Body of pancreas (tissue), 4 donors: ENCODE results near the gene CWC22. TPM values are rescaled to one million over a fixed set of nuclear protein-coding genes. Genes with fewer than 3 reads are reported as not detected.
A peak's percentile ranks its signal among the peaks of the same experiment; 100 is the strongest.

ENCODE experiments used
- ATAC-seq: fragments of 150-250 bp; one replicate; pipeline ENCODE4 v1.9.1; 2016
- DNase-seq, 4 donors: peaks; one replicate each; pipeline ENCODE4 v3.0.0-alpha.2; 2019
- H3K27ac ChIP-seq, 4 donors: fragments of 200-600 bp; sonication (generic); 1 replicate in 3 of 4; 2 replicates in 1 of 4; pipeline versions ENCODE4 v1.5.1 to v1.6.1; 2016 to 2019; ENCODE audit warnings: mild to moderate bottlenecking in 1 of 4, mixed read lengths in 1 of 4, moderate library complexity in 1 of 4
- H3K27me3 ChIP-seq, 2 donors: fragments of 200-600 bp; sonication (generic); one replicate each; pipeline ENCODE4 v1.6.0; 2016; ENCODE audit warnings: mild to moderate bottlenecking in 1 of 2
- H3K36me3 ChIP-seq, 2 donors: fragments of 200-600 bp; sonication (generic); replicated peaks in 1 of 2; 2 replicates each; pipeline ENCODE4 v1.5.1; 2016; ENCODE audit warnings: low read depth in 2 of 2; ENCODE audit not compliant: insufficient read depth in 1 of 2
- H3K4me1 ChIP-seq: fragments of 200-600 bp; sonication (generic); one replicate; pipeline ENCODE4 v1.6.0; 2016
- H3K4me3 ChIP-seq, 2 donors: fragments of 200-600 bp; sonication (generic); 1 replicate in 1 of 2; 2 replicates in 1 of 2; pipeline ENCODE4 v1.5.1; 2016 to 2019
- H3K9me3 ChIP-seq, 3 donors: fragments of 200-600 bp; sonication (generic); 1 replicate in 2 of 3; 2 replicates in 1 of 3; pipeline ENCODE4 v1.5.1; 2016
- CTCF ChIP-seq, 7 experiments: fragments of 450-650 bp in 4 of 7; fragments of 200-600 bp in 3 of 7; sonication (generic) in 3 of 7; IDR thresholded peaks; one replicate each; pipeline ENCODE4 v1.5.1; 2016 to 2019; ENCODE audit warnings: antibody characterized with exemption in 7 of 7
- POLR2A ChIP-seq, 3 donors: fragments of 450-650 bp; IDR thresholded peaks; one replicate each; pipeline ENCODE4 v1.6.1; 2016; ENCODE audit warnings: antibody characterized with exemption in 3 of 3, mild to moderate bottlenecking in 2 of 3
- WGBS, 2 donors: methylation state at CpG; one replicate each; pipeline ENCODE4 v1.1.5; 2017; 5-methylcytosine and 5-hydroxymethylcytosine counted together
- intact Hi-C: fragments of 100-400 bp; cut with DNase I; formaldehyde crosslinking; loops from one replicate; pipeline ENCODE4 v1.15.1; 2023
- total RNA-seq, 2 donors: library from RNA; depleted of rRNA; stranded (reverse); fragments of >200 nt; gene quantifications; one replicate each; pipeline ENCODE4 v1.1.0, GENCODE V29; 2016

Gene CWC22
- total RNA-seq, 2 donors from 2014 or later = 8.2 to 11.7 TPM

- DNase-seq = no peak
- TF ChIP-seq POLR2A (IDR thresholded peaks at IDR 0.05) = no peak
- TF ChIP-seq CTCF (IDR thresholded peaks at IDR 0.05) = no peak
- Histone ChIP-seq H3K36me3 (peaks cover 0 to 3% of the 10 kb centered on the region in 2 donors), H3K27me3 (no peaks in the 10 kb centered on the region), H3K27ac (no peak overlapping the region), H3K9me3 (no peaks in the 10 kb centered on the region), H3K4me1 (peaks cover 15% of the 10 kb centered on the region), H3K4me3 (no peak overlapping the region)
- WGBS, 2 donors = 89 to 96% methylated on average over 4 of the region's 4 CpGs
- no peak for ATAC-seq
- intact Hi-C loops = no loop called here
Measured at GRCh38 chr2:179946346-179946745, 60.8 kb downstream of the CWC22 start.

GRCh38 chr2:179939259-179939658 lies 67.8 kb downstream of the CWC22 start:
- no peak for DNase-seq
- Histone ChIP-seq H3K27ac (no peak overlapping the region), H3K27me3 (no peaks in the 10 kb centered on the region), H3K36me3 (no peaks in the 10 kb centered on the region), H3K4me1 (no peaks in the 10 kb centered on the region), H3K9me3 (no peaks in the 10 kb centered on the region), H3K4me3 (no peak overlapping the region)
- intact Hi-C loops = no loop called here
- WGBS, 2 donors = 69 to 76% methylated on average over 5 of the region's 5 CpGs
- no peak for ATAC-seq
- TF ChIP-seq CTCF (IDR thresholded peaks at IDR 0.05) (no peak), POLR2A (IDR thresholded peaks at IDR 0.05) (no peak)

DNA sequence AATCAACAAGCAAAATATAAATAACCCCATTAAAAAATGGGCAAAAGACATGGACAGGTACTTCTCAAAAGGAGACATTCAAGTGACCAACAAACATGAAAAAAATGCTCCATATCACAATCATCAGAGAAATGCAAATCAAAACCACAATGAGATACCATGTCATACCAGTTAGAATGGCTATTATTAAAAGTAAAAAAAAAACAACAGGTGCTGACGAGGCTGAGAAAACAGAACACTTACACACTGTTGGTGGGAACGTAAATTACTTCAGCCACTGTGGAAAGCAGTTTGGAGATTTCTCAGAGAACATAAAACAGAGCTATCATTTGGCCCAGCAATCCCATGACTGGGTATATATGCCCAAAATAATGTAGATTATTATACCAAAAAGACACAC lies 69.1 kb downstream of the CWC22 start:
- TF ChIP-seq POLR2A (IDR thresholded peaks at IDR 0.05) = no peak
- TF ChIP-seq CTCF (IDR thresholded peaks at IDR 0.05) = no peak
- WGBS, 2 donors = 83 to 88% methylated on average over 2 of the region's 2 CpGs

DNA sequence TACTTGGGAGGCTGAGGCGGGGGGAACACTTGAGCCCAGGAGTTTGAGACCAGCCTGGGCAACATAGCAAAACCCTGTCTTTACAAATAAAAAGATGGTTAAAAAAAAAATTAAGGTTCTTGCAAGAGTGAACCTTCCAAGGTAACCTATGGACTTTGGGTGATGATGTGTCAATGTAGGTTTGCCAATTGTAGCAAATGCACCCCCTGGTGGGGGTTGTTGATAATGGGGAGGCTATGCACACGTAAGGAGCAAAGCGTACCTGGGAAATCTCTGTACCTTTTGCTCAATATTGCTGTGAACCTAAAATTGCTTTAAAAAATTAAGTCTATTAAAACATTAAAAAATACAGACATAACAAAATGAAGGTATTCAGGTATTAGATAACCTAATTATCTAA lies 70.4 kb downstream of the CWC22 start:
- no peaks in the 10 kb centered on the region for H3K9me3 ChIP-seq
- ATAC-seq (no peak), DNase-seq (peak in 3 of 4 donors; percentile 10 to 63 (median 28))
- no peak overlapping the region for H3K4me3 ChIP-seq
- no peaks in the 10 kb centered on the region for H3K36me3 ChIP-seq
- WGBS, 2 donors = 87 to 93% methylated on average over 3 of the region's 3 CpGs
- no peak overlapping the region for H3K27ac ChIP-seq
- H3K27me3 ChIP-seq = peaks cover 0 to 4% of the 10 kb centered on the region in 2 donors
- TF ChIP-seq CTCF (IDR thresholded peaks at IDR 0.05) = peak in 6 of 7 experiments; percentile 10 to 47 (median 20)
- TF ChIP-seq POLR2A (IDR thresholded peaks at IDR 0.05) = no peak
- intact Hi-C loops = no loop called here
- H3K4me1 ChIP-seq = no peaks in the 10 kb centered on the region

More for the DNA sequence above, 69.1 kb downstream of the CWC22 start:
- ATAC-seq (no peak), DNase-seq (no peak)
- Histone ChIP-seq H3K9me3 (no peaks in the 10 kb centered on the region), H3K4me1 (no peaks in the 10 kb centered on the region), H3K4me3 (no peak overlapping the region), H3K27me3 (no peaks in the 10 kb centered on the region), H3K36me3 (no peaks in the 10 kb centered on the region), H3K27ac (no peak overlapping the region)
- intact Hi-C loops = no loop called here

DNA sequence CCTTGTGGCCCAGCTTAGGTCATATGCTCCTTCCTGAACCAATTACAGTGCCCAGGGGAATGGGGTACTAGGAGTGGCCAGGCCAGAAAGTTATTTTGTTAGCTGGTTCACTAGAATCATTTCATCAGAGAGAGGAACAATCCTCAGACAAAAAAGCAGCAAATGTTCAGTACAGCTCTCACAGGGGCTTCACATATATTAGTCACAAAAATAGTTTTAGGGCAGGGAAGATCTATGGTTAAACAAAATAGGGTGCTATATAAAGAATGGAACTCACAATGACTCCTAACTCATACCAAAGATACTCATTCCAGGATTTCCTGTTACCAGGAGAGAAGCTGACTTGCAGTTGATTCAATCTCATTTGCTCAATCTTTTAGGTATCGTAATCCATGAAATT lies 71.0 kb downstream of the CWC22 start:
- Histone ChIP-seq H3K4me3 (no peak overlapping the region), H3K9me3 (no peaks in the 10 kb centered on the region), H3K27me3 (peaks cover 0 to 4% of the 10 kb centered on the region in 2 donors), H3K27ac (no peak overlapping the region), H3K36me3 (no peaks in the 10 kb centered on the region), H3K4me1 (no peaks in the 10 kb centered on the region)
- ATAC-seq (no peak), DNase-seq (no peak)
- TF ChIP-seq CTCF (IDR thresholded peaks at IDR 0.05) = no peak
- TF ChIP-seq POLR2A (IDR thresholded peaks at IDR 0.05) = no peak
- intact Hi-C loops = no loop called here
- WGBS, 2 donors = 92 to 100% methylated on average over 1 of the region's 1 CpG
